ENCODE results near the gene DLGAP1.

DLGAP1 gene

DNA sequence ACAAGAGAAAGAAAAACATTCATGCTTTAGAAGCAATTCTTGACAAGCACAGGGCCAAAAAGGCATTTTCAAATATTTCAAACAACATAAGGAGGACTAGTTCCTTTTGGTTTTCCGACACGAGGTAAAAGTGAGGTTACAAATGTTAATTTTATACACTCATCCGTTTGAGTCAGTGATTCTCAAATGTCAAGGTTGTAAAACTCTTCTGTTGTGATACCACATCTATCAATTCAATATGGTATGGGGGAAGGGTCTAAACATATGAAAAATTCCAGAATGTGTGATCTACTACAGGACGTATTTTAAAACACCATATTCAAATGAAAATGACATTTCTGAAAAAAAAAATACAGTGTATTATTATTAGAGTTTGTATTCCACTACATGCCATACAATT, 952.5 kb downstream of the DLGAP1 start:
- no peak for DNase-seq

DNA sequence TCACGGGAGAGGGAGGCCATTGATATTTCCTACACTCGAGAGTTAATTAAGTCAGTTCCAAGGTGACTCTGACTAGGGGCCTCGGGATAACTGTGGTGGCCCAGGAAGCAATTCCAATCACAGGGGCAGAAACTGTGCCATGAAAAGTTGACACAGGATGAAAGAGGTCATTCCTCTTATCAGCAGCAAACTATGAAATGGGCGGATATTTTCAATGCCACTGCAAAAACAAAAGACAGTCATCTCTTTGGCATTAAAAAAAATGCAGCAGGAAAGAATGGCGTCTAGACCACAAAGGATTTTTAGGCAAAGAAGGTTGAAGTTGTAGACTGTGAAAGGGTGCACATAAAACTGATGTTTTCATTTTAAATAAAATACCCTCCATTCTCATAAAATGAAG, 955.1 kb downstream of the DLGAP1 start:
- no peak for DNase-seq

DNA sequence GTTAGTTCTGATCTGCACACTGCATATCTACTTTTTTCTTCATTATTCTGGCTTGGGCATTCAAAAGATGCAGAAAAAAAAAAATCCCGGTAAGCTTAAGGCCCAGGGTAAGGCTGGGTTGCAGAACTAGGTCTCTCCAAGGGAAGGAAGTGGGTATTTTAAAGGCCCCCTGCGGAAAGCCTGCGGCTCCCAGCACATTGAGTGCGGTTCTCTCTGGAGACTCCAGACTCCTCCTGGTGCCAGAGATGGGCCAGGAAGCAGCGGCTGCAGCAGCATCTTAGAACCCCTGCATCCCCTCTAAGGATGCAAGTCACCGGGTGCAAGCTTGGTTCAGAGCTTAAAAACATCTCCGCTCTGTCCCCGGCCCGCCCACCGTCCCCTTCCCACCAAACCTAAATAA, 955.6 kb downstream of the DLGAP1 start:
- DNase-seq = no peak

DNA sequence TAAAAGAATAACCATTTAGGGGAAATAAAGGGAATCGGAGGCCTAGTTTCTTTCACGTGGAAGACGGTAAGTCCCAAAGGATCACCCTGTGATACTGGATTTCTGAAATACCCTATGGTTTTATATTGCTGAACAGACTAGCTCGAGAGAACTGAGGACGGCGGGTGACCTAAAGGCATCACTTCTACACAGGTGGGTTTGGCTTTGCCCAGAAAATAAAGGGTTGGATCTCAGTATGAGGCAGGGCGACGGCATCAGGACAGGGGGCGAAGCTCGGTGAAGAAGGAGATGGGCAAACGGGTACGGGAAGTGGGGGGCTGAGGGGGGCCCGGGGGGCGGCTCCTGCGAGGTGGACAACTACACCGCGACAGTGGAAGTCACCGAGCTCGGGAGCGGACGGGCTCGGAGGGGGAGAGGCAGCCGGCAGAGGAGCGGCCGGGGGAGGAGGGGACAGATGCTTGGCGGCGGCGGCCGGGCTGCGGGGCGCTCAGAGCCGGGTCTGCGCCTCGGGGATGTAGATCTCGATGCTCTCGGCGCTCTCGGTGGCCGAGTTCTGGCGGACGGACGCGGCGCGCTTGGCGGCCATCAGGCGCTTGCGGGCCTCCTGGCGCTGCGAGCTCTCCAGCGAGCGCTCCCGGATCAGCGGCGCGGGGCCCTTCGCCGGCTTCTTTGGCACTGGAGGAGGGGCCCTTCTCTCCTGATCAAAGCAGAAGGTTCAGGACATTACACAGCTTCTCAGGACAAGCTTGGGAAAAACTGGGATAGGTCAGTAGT, 956.2 kb downstream of the DLGAP1 start:
- peak; percentile 17 for DNase-seq

DNA sequence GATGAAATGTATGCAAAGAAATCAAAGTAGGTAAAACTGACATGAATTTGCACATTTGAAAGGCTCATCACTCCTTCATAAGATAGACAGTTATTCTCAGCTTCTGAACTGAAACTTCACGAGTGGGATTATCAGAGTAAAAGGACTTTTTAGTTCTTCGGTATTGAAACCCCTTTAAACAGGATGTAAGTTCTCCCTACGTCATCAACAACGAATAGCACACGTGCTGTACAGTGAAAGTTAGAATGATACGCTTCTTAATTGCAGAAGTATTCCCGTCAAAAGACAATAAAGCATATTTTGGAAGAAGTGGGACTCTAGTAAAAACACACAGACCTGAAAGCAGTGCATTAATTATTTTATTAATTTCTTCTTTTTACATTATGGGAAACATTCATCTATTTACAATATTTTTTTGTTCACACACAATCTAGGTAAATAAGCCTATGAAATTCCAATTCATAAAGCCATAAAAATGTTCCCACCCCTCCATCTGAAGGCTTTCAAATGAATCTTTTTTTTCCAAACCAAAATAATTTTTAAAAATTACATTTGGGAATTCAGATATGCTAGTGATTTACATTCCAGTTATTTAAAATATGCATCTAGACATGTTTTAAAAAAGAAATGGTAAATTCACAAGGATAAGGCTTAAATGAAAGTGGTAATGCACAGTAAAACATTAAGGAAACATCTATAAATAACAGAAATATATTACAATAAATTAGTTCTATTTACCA, 959.2 kb downstream of the DLGAP1 start:
- DNase-seq = no peak

DNA sequence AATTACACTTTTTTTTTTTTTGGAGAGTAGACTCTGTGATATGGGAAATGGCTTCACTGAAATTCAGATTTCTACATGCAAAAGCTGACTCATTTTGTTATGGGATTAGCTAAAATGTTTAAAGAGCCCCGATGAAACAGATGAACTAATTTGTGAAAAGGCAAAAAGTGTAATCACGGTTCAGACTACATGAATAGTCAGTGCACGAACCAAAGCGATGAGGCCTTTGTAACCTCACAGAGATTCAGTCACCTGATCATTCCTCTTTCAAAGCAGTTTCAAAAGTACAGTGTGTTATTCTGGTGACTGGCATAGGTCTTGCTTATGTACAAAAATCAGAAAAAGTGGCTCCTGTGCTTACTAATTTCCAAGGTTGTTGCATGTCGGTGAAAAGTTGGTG, 960.5 kb downstream of the DLGAP1 start:
- DNase-seq = no peak

DNA sequence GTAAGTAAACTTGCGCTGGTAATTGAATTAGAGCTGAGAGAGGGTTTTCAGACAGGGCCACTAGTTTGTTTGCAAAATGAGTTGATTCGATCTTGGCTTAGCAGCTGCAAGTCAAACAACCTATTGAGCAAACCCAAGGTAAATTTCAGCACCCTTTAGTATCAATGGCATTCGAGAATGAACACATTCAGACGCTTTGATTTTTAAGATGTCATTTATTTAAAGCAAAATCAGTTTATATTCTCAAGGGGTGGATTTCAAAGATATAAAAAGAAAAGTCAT, 960.9 kb downstream of the DLGAP1 start:
- no peak for DNase-seq

DNA sequence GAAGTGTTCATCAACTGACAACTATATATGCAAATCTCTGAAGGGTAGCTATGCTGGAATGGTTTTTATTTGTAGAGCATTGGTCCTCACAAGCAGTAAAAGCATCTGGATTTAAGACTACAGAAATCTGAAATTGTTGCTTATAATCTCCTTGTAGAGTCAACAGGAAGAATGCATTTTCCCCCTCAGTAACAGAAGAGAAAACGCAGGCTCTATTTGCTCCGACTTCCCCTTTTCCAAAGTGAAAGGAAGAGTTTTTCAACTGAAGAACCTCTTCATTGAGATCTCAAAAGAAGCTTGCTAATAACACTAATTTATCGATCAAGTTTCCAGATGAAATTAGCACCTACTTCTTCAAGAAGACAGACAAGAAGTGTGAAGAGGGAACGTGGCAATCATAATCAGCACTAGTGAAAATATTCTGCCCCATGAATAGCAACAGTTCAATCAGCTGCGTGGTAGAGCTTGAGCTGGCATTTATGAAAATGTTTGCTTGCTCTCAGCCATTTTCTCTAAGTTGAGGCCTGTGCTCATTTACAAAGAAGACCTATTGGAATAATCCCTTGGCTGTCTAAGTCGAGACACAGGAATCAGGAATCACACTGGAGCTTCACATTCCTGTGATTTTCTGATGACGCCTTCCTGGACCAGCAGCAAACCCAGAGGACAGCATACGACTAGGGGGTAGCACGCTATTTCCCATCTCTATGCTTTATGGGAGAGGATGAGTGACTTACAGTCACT, 961.4 kb downstream of the DLGAP1 start:
- no peak for DNase-seq

DNA sequence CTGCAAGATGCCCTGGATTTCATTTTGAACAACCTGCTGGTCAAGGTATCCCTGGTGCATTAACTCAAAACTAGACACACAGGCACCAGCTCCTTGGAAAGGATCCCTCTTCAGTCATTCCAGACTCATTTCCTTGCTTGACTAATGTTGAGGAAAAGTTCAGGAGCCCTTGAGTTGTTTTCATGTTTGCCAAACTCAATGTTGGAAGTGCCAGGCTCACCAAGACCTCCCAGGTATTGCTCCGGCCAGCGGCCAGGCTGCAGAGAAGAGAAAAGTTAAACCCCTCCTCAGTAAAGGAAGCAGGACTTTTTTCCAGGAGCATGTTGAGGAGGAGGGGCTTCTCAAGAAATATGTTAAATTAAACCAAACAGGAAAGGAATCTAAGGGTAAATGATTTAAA, 962.4 kb downstream of the DLGAP1 start:
- DNase-seq = no peak

DNA sequence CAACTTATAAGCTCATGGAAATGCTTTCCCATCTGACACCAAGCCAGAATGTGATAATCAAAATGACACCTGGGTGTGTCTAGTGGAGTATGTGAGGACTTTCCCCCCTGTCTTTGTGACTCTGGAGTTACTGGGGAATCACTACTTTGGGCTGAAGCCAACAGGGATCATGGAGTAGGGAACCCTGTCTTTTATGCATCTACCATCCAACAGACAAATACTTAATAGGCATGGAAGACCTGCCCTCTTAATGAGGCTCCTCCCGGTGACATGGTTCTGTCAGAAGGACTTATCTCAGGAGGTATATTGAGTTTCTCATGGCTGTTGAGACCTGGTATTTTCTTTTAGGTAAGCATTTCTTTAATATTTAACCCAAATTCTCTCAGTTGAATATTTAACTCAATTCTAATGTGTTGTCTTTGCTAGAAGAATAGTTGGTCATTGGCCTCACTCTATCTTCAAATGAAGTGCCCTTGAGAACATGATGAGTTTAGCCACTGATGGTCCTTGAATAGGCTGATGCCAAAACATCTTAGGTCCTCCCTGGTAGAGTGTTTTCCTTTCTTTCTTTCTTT, 963.0 kb downstream of the DLGAP1 start:
- no peak for DNase-seq

DNA sequence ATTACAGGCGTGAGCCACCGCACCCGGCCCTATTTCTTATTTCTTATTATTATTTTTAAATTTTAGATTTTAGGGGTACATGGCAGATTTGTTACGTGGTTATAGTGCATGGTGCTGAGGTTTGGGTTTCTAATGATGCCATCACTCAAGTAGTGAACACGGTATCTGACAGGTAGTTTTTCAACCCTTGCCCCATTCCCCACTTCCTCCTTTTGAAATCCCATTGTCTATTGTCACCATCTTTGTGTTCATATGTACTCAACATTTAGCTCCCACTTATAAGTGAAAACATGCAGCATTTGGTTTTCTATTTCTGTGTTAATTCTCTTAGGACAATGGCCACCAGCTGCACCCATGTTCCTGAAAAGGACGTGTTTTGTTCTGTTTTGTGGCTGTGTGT, 965.6 kb downstream of the DLGAP1 start:
- DNase-seq = no peak

DNA sequence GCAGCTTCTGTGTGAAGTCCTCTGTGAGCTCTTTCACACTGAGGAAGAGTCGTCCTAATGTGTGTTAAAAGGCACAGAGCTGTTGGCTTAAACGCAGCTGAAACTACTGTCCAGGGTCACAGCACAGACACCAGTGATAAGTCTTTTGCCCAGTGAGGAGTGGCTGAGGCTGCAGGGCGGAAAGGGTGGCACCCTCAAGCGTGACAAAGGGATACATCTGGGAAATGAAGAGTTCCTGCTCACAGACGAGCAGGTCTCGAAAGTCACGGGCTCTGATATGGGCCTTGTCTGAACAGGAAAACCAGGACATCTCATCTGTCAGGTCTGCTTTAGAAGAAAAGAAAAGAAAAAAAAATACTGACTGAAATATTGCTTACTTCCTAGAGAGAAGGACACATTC, 968.6 kb downstream of the DLGAP1 start:
- DNase-seq = no peak

DNA sequence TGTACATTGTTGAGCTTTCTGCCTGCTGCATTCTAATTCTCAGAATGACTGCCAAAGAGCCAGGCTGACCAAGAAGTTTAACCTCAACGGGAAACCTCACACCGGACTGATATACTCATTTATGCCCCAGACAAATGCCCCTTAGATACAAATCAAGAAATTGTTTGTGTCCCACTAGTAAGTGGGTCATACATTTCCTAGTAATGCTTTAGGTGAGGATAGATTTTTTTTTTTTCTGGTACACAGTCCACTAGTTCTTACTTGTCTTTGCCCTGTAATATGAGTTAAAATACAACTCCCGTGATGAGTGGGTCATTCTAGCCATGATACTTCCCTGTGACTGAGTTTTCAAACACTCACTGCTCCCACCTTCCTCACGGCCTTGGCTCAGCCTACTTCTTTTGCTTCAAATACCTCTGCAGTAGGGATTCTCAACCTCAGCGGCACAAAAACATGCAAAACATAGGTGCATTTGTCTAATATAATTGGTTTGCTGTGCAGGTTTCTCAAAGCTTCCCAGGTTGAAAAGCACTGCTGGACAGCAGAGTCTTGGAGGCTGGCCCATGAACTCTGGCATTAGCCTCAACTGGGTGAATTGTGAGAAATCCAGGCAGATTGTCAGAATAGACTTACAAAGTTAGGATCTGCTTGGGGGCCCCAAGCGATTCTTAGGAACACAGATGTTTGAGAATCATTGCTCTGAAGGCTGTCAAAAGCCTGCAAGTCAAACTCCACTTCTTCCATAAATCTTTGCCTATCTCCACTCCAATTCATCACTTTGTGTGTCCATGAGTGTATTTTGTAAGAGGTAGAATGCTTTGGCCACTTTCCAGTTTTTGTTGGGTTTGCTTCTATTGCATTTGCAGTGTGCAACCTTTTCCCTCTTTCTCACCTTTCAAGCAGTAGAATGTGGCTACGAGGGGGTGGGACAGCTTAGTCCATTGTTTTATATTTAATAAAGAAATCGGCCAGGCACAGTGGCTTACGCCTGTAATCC, 969.7 kb downstream of the DLGAP1 start:
- no peak for DNase-seq

DNA sequence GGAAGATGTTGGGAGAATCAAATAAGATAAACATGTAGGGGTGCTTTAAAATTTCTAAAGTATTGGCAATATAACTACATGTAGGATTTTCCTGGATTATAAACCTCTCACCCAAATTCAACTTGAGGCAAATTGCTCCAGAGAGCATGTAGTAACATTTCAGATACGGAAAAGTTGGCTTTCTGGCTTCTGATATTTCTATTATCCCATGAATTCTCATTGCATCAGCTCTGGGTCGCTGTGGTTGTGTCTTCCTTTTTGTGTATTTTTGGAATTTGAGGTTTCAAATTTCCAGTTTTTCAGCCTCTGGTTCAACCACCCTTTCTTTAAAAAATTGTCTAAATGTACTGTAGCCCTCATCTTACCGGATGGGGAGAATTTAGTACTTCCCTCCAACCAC, 972.8 kb downstream of the DLGAP1 start:
- DNase-seq = no peak

DNA sequence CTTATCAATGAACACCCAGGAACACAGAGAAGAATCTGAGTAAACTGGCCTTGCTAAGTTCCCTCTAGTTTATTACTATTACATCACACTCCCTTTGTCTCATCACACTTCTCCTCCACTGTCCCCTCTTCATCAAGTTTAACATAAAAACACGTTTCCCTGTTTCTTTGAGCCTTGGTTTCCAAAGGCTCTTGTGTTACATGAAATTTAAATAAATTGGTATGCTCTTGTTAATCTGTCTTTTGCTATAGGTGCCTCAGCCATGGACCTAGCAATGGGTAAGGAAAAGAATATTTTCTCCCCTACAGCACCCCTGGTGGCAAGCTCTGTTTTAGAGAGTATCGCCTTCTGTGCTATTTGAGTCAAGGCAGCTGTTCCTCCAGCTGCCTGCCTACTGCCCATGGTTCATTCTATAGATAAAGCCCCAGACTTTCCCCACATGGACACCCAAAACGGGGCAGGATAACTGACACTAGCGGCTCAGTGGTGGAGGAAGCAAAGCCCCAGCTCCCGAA, 973.4 kb downstream of the DLGAP1 start:
- no peak for DNase-seq

DNA sequence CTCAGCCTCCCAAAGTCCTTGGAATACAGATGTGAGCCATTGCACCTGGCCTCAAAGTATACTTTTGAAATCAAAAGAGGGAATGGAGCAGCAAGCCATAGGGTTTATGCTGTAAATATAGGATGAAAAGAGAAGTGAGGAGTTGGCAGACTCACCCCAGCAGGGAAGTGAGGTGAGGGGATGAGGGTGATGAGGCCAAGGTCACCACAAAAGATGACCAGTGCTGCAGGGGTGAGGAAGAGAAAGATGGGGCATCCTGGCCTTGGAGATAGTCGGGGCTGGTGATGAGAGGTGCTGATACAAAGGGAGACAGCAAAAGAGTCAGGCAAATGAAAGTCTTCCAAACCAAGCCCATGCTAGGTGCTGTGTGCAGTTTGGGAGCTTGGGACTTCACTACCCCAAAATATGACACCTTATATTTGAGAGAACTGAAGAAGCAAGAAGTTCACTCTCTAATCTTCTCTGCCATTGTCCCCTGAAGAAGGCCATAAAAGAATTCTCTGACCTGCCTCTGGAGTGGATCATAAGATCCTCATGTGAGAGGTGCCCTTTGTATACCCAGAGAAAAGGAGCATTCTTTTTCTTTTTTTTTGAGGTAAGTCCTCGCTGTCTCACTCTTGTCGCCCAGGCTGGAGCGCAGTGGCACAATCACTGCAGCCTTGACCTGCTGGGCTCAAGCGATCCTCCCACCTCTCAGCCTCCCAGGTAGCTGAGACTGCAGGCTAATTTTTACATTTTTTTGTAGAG, 974.1 kb downstream of the DLGAP1 start:
- no peak for DNase-seq

DNA sequence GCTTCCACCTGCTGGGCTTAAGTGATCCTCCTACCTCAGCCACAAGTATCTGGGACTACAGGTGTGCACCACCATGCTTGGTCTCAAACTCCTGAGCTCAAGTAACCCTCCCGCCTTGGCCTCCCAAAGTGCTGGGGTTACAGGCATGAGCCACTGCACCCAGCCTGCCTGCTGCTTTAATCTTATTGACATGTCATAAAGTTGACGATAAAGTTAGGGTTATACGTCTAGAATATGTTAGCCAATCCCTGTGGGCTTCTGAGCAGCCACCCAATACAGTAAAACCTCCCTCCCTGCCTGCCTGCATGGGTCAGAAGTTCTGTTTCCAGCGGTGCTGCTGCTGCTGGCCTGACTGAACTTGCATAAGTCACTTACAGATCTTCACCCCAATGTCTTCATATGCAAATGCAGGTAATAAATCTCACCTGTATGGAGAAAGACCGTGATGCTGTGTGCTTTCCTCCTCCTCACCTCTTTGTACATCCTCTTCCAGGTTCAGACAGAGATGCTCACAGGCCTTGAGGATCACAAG, 975.1 kb downstream of the DLGAP1 start:
- DNase-seq = no peak

DNA sequence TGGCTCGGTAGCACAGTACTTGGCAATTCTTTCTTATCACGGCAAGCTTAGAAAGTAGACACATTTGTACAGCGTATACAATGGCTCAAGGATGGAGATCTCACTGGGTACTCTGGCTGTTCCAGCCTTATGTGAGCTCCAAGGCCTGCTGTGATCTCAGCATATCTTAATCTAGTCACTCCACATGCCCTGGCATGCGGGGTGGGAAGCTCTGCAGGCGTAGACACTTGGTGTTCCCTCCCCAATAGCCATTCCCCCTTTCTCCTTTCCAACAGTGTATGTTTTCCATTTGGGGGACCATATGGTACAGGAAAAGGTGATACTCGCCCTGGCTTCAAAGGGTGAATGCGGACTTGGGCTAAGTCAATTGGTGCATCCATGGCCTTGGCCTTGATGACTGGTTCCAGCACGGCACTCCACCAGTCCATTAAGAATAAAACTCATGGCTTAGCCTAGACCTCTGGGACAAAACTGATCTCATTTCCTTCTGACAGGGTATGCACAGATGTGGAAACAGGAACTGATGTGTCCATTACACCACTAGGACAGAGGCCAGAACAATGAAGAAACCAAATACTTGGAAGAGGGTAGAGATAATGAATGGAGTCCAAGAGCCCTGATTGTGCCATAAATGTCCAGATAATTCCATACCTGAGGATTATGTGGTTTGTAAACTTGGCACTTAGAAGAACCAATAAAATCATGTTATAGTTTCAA, 976.7 kb downstream of the DLGAP1 start:
- DNase-seq = no peak

DNA sequence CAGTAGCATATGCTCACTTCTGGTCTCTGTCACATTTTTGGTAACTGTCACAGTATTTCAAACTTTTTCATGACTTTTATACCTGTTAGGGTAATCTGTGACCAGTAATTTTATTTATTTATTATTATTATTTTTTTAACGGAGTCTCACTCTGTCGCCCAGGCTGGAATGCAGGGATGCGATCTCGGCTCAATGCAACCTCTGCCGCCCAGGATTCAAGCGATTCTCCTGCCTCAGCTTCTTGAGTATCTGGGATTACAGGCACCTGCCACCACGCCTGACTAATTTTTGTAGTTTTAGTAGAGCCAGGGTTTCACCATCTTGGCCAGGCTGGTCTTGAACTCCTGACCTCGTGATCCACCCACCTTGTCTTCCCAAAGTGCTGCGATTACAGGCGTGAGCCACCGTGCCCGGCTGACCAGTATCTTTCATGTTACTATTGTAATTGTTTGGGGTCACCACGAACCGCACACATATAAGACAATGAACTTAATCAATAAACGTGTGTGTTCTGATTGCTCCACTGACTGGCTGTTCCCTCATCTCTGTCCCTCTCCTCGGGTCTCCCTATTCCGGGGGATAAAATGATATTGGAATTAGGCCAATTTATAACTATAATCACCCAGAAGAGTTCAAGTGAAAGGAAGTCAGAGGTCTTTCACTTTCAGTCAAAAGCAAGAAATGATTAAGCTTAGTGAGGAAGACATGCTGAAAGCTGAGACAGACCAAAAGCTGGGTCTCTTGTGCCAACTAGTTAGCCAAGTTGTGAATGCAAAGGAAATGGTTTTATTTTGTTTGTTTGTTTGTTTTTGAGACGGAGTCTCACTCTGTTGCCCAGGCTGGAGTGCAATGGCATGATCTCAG, 982.2 kb downstream of the DLGAP1 start:
- DNase-seq = no peak

All from cortex of kidney (tissue), 1 donor.